SK-N-SH (cell line): ENCODE results near the gene ADD2. TPM values are rescaled to one million over a fixed set of nuclear protein-coding genes. Genes with fewer than 3 reads are reported as not detected.

Source experiments
- CTCF ChIA-PET: fragments of 300-600, 350-600 bp; formaldehyde crosslinking; extraction: SDS; loops from one replicate; lab custom pipeline; 2021; lab: Yijun Ruan, JAX
- POLR2A ChIA-PET: fragments of 350-600 bp; sonication (Branson Sonifier 250); formaldehyde crosslinking; extraction: SDS; loops from one replicate; lab custom pipeline; 2020; ENCODE audit warnings: antibody characterized with exemption, inconsistent platforms; lab: Yijun Ruan, JAX
- DNase-seq: peaks from one replicate; pipeline ENCODE4 v3.0.0; 2012
- H2AFZ ChIP-seq: fragments of 200-600 bp; sonication (generic); 2 replicates; pipeline ENCODE4 v1.8.1; 2016; ENCODE audit warnings: antibody characterized with exemption, mild to moderate bottlenecking, low read depth
- H3F3A ChIP-seq: fragments of 200-600 bp; sonication (generic); replicated peaks from 2 replicates; pipeline ENCODE3; 2016; ENCODE audit warnings: antibody characterized with exemption, mild to moderate bottlenecking; ENCODE audit not compliant: insufficient read depth
- H3K27ac ChIP-seq, 2 experiments: fragments of 200-500 bp in 1 of 2; fragments of 200-600 bp in 1 of 2; sonication (Bioruptor generic) in 1 of 2; sonication (generic), shearing (Covaris generic) in 1 of 2; 2 replicates each; pipeline versions ENCODE4 v1.5.1 to v1.6.1; 2014 to 2016; ENCODE audit warnings: low read depth in 2 of 2, inconsistent platforms in 1 of 2, low read length in 1 of 2, mild to moderate bottlenecking in 1 of 2, mixed read lengths in 1 of 2
- H3K27me3 ChIP-seq: fragments of 200-600 bp; sonication (generic), shearing (Covaris generic); 2 replicates; pipeline ENCODE4 v1.6.1; 2016; ENCODE audit warnings: mixed run types; ENCODE audit not compliant: insufficient read depth
- H3K36me3 ChIP-seq, 2 experiments: fragments of 200-500 bp in 1 of 2; fragments of 200-600 bp in 1 of 2; sonication (Bioruptor generic) in 1 of 2; sonication (generic) in 1 of 2; replicated peaks in 1 of 2; 2 replicates each; pipeline versions ENCODE3 to v1.5.1; 2014 to 2016; ENCODE audit warnings: low read length in 1 of 2, mild to moderate bottlenecking in 1 of 2; ENCODE audit not compliant: insufficient read depth in 2 of 2, control insufficient read depth in 1 of 2
- H3K4me1 ChIP-seq, 2 experiments: fragments of 200-500 bp in 1 of 2; fragments of 200-600 bp in 1 of 2; sonication (Bioruptor generic) in 1 of 2; sonication (generic), shearing (Covaris generic) in 1 of 2; 2 replicates each; pipeline versions ENCODE4 v1.5.1 to v1.6.1; 2014 to 2016; ENCODE audit warnings: low read depth in 1 of 2, low read length in 1 of 2, mixed run types in 1 of 2; ENCODE audit not compliant: insufficient read depth in 2 of 2, control insufficient read depth in 1 of 2
- H3K4me2 ChIP-seq: fragments of 200-600 bp; sonication (generic), shearing (Covaris generic); 2 replicates; pipeline ENCODE4 v1.6.1; 2017; ENCODE audit warnings: mixed run types
- H3K4me3 ChIP-seq, 2 experiments: fragments of 200-500 bp in 1 of 2; fragments of 200-600 bp in 1 of 2; sonication (Bioruptor generic) in 1 of 2; sonication (generic), shearing (Covaris generic) in 1 of 2; 2 replicates each; pipeline versions ENCODE4 v1.5.1 to v1.8.1; 2014 to 2016; ENCODE audit warnings: low read depth in 2 of 2, inconsistent platforms in 1 of 2, low read length in 1 of 2, mild to moderate bottlenecking in 1 of 2, mixed read lengths in 1 of 2, moderate library complexity in 1 of 2
- H3K79me2 ChIP-seq: fragments of 200-600 bp; sonication (generic); 2 replicates; pipeline ENCODE4 v1.8.1; 2017; ENCODE audit warnings: mild to moderate bottlenecking; ENCODE audit not compliant: insufficient read depth
- H3K9ac ChIP-seq: fragments of 200-600 bp; sonication (generic); 2 replicates; pipeline ENCODE4 v1.6.1; 2017; ENCODE audit warnings: mixed run types
- H3K9me2 ChIP-seq: fragments of 200-600 bp; sonication (generic); 2 replicates; pipeline ENCODE4 v1.6.1; 2017; ENCODE audit warnings: mixed run types
- H3K9me3 ChIP-seq: fragments of 200-600 bp; sonication (generic); 2 replicates; pipeline ENCODE4 v1.6.1; 2017; ENCODE audit warnings: mixed run types, mild to moderate bottlenecking, moderate library complexity
- H4K20me1 ChIP-seq: fragments of 200-600 bp; sonication (generic); 2 replicates; pipeline ENCODE4 v1.6.1; 2017; ENCODE audit warnings: mild to moderate bottlenecking, mixed run types; ENCODE audit not compliant: insufficient read depth
- CHD2 ChIP-seq: fragments of 150-350 bp; IDR thresholded peaks from 2 replicates; pipeline ENCODE4 v1.6.1; 2018; ENCODE audit warnings: low read length; ENCODE audit not compliant: partially characterized antibody
- CTCF ChIP-seq: fragments of 200-600 bp; sonication (generic); IDR thresholded peaks from 2 replicates; pipeline ENCODE4 v1.6.1; 2017; ENCODE audit warnings: antibody characterized with exemption, mild to moderate bottlenecking, moderate library complexity
- ELF1 ChIP-seq: IDR thresholded peaks from 2 replicates; pipeline ENCODE4 v1.4.0; 2012
- EP300 ChIP-seq, 2 experiments: IDR thresholded peaks; 2 replicates each; pipeline versions ENCODE4 v1.4.0 to v1.6.1; 2012; ENCODE audit warnings: borderline replicate concordance in 1 of 2, low read depth in 1 of 2, low read length in 1 of 2
- GABPA ChIP-seq: IDR thresholded peaks from 2 replicates; pipeline ENCODE4 v1.4.0; 2012; ENCODE audit warnings: low read depth, mild to moderate bottlenecking
- MEF2A ChIP-seq: IDR thresholded peaks from 2 replicates; pipeline ENCODE4 v1.4.0; 2012; ENCODE audit warnings: low read depth, borderline replicate concordance
- MXI1 ChIP-seq: IDR thresholded peaks from 2 replicates; pipeline ENCODE4 v1.6.1; 2012; ENCODE audit warnings: mild to moderate bottlenecking, low read depth, low read length, improper control_type of control experiment
- NFIC ChIP-seq: IDR thresholded peaks from 2 replicates; pipeline ENCODE4 v1.4.0; 2012; ENCODE audit warnings: borderline replicate concordance
- POLR2AphosphoS5 ChIP-seq: IDR thresholded peaks from 2 replicates; pipeline ENCODE4 v1.6.1; 2012; ENCODE audit warnings: low read depth, low read length
- RAD21 ChIP-seq: IDR thresholded peaks from 2 replicates; pipeline ENCODE4 v1.6.1; 2012; ENCODE audit warnings: mild to moderate bottlenecking, low read length
- REST ChIP-seq: IDR thresholded peaks from 2 replicates; pipeline ENCODE4 v1.6.1; 2012; ENCODE audit warnings: mild to moderate bottlenecking, low read depth, low read length, moderate library complexity
- SIN3A ChIP-seq: IDR thresholded peaks from 2 replicates; pipeline ENCODE4 v1.6.1; 2012; ENCODE audit warnings: low read depth, mild to moderate bottlenecking, low read length, moderate library complexity, borderline replicate concordance
- SMC3 ChIP-seq: IDR thresholded peaks from 2 replicates; pipeline ENCODE4 v1.6.1; 2012; ENCODE audit warnings: low read depth, low read length, improper control_type of control experiment
- TEAD4 ChIP-seq: IDR thresholded peaks from 2 replicates; pipeline ENCODE4 v1.4.0; 2012; ENCODE audit warnings: mild to moderate bottlenecking, borderline replicate concordance; ENCODE audit not compliant: insufficient read depth
- ZBTB33 ChIP-seq: IDR thresholded peaks from 2 replicates; pipeline ENCODE4 v1.4.0; 2012; ENCODE audit warnings: low read depth, borderline replicate concordance
- WGBS: methylation state at CpG from one replicate; pipeline ENCODE4 v1.1.6; 2017; ENCODE audit warnings: low lambda C conversion rate; 5-methylcytosine and 5-hydroxymethylcytosine counted together
- polyA plus RNA-seq, 3 experiments: library from polyadenylated mRNA; depleted of rRNA; stranded (reverse); fragments of >200 nt; gene quantifications; 2 replicates each; pipeline ENCODE4 v1.2.3, GENCODE V29; 2012
- TF ChIP-seq, protein P1 (sequence below): fragments of 150-350 bp; IDR thresholded peaks from 2 replicates; pipeline ENCODE4 v1.6.1; 2017; ENCODE audit warnings: antibody characterized with exemption, low read length, low read depth, borderline replicate concordance
- TF ChIP-seq, protein P2 (sequence below): fragments of 150-350 bp; IDR thresholded peaks from 2 replicates; pipeline ENCODE4 v1.6.1; 2016; ENCODE audit warnings: mild to moderate bottlenecking, low read depth, low read length

Gene ADD2
- polyA plus RNA-seq, 1 of the 3 experiments (the other 2 are of a cell fraction): 0.30 TPM

DNA sequence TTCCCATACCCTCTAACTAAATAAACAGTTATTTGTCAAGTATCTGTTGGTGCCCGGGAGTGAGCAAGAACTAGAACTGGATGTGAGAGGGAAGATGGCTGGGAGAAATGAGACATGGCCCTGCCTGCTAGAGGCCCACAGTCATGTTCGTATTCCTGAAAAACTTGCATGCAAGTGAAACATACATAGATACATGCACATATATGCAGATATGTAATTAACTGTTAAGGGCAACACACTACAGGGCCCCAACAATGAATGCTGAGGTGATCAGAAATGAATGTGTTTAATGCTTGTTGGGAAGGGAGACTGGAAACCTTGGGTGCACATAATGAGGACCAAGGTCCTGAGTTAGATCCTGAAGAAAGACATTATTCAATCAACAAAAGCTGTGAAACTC, 49.8 kb downstream of the ADD2 start:
- no peaks in the 10 kb centered on the region for H4K20me1 ChIP-seq
- no peaks in the 10 kb centered on the region for H3K27me3 ChIP-seq
- no peaks in the 10 kb centered on the region for H3K9me3 ChIP-seq
- no peak for DNase-seq
- ChIA-PET POLR2A (no interaction called here), CTCF (interaction anchor here (1.0 to 2.5 kb wide), 2 partner anchors 63 to 101 kb away, joined by 3 to 7 read pairs; no protein-coding TSS in a partner anchor)
- no peak overlapping the region for H3K4me2 ChIP-seq
- WGBS: 71% methylated on average over 2 of the region's 2 CpGs
- H3K4me3 ChIP-seq: no peak overlapping the region
- no peak overlapping the region for H3K9ac ChIP-seq
- TF ChIP-seq MEF2A (no peak), TEAD4 (no peak), EP300 (IDR thresholded peaks at IDR 0.05; ENCODE audit: borderline replicate concordance in 1 of 2, low read depth in 1 of 2, low read length in 1 of 2) (no peak), CHD2 (no peak), POLR2AphosphoS5 (no peak), RAD21 (no peak), REST (no peak)
- TF ChIP-seq, protein P1, sequence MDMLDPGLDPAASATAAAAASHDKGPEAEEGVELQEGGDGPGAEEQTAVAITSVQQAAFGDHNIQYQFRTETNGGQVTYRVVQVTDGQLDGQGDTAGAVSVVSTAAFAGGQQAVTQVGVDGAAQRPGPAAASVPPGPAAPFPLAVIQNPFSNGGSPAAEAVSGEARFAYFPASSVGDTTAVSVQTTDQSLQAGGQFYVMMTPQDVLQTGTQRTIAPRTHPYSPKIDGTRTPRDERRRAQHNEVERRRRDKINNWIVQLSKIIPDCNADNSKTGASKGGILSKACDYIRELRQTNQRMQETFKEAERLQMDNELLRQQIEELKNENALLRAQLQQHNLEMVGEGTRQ: no peak
- TF ChIP-seq, protein P2, sequence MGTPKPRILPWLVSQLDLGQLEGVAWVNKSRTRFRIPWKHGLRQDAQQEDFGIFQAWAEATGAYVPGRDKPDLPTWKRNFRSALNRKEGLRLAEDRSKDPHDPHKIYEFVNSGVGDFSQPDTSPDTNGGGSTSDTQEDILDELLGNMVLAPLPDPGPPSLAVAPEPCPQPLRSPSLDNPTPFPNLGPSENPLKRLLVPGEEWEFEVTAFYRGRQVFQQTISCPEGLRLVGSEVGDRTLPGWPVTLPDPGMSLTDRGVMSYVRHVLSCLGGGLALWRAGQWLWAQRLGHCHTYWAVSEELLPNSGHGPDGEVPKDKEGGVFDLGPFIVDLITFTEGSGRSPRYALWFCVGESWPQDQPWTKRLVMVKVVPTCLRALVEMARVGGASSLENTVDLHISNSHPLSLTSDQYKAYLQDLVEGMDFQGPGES: no peak
- H2AFZ ChIP-seq: no peak overlapping the region
- H3K9me2 ChIP-seq: no peaks in the 10 kb centered on the region
- peaks cover 0 to 22% of the 10 kb centered on the region in 2 experiments; a peak in 1 of 4 replicates for H3K4me1 ChIP-seq
- no peak overlapping the region for H3K27ac ChIP-seq
- no peaks in the 10 kb centered on the region for H3K79me2 ChIP-seq
- no peaks in the 10 kb centered on the region for H3K36me3 ChIP-seq
- no peaks in the 10 kb centered on the region for H3F3A ChIP-seq

DNA sequence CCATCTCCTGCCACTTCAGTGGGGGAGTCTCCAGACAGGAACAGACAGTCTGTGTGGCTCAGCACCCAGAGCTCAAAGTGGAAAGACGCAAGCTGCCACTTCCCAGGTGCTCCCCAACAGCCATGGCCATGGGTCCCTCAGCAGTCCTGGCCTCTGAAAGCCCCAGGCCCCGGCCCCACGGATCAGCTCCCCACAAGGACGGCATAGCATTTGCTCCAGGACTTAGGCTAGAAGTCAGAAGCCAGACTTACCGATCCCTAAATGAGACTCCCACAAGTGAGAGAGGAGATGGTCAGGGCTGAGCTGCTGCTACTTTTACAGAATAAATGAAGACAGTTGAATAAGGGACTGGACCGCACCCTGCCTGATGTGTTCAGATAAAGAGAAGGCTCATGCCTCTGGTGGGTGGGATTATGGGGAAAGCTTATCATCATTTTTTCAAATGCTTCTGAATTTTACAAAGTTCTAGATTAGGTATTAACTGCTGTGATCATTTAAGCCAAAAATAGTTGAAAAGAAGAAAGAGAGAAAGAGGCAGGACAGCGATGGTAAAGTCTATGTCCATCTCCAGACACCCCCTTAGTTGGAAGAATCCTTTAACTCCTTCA, 50.5 kb downstream of the ADD2 start:
- no peaks in the 10 kb centered on the region for H3K9me3 ChIP-seq
- no peaks in the 10 kb centered on the region for H3K27me3 ChIP-seq
- no peaks in the 10 kb centered on the region for H3K9me2 ChIP-seq
- H3K27ac ChIP-seq: no peak overlapping the region
- 76% methylated on average over 3 of the region's 7 CpGs for WGBS
- H3K79me2 ChIP-seq: no peaks in the 10 kb centered on the region
- DNase-seq: no peak
- H3K4me2 ChIP-seq: no peak overlapping the region
- POLR2A ChIA-PET: no interaction called here
- no peaks in the 10 kb centered on the region for H4K20me1 ChIP-seq
- no peaks in the 10 kb centered on the region for H3K36me3 ChIP-seq
- no peak overlapping the region for H3K4me3 ChIP-seq
- H3K4me1 ChIP-seq: peaks cover 0 to 22% of the 10 kb centered on the region in 2 experiments; a peak in 1 of 4 replicates
- no peaks in the 10 kb centered on the region for H3F3A ChIP-seq
- no peak overlapping the region for H2AFZ ChIP-seq
- CTCF ChIA-PET: interaction anchor here (1.0 to 2.5 kb wide), 4 partner anchors 17 to 100 kb away, joined by 3 to 7 read pairs (median 3); no protein-coding TSS in a partner anchor
- H3K9ac ChIP-seq: no peak overlapping the region
- TF ChIP-seq ZBTB33: no peak
- TF ChIP-seq CTCF: no peak
- no peak for TF ChIP-seq TEAD4
- no peak for TF ChIP-seq SIN3A
- TF ChIP-seq MXI1: no peak
- no peak for TF ChIP-seq SMC3
- no peak for TF ChIP-seq NFIC
- TF ChIP-seq POLR2AphosphoS5: no peak
- TF ChIP-seq GABPA: no peak
- TF ChIP-seq ELF1: no peak
